GM19035 (cell line): Measurements from ENCODE around the gene PLEKHH3.
A peak's percentile ranks its signal among the peaks of the same experiment; 100 is the strongest.
"Not testable (repeated sequence)": the region's sequence is repeated elsewhere in the genome, so short reads cannot be mapped to it uniquely, and the experiment has no call there.

Source experiments
- ATAC-seq: cut with Tn5 transposase; IDR thresholded peaks from one replicate; pipeline ENCODE4 v1.9.1; 2021; ENCODE audit not compliant: unreplicated experiment

PLEKHH3 gene

GRCh38 chr17:42632949-42633444 lies 43.8 kb downstream of the PLEKHH3 start:
- no peak for ATAC-seq

GRCh38 chr17:42629411-42630009 lies 47.3 kb downstream of the PLEKHH3 start:
- no peak for ATAC-seq

DNA sequence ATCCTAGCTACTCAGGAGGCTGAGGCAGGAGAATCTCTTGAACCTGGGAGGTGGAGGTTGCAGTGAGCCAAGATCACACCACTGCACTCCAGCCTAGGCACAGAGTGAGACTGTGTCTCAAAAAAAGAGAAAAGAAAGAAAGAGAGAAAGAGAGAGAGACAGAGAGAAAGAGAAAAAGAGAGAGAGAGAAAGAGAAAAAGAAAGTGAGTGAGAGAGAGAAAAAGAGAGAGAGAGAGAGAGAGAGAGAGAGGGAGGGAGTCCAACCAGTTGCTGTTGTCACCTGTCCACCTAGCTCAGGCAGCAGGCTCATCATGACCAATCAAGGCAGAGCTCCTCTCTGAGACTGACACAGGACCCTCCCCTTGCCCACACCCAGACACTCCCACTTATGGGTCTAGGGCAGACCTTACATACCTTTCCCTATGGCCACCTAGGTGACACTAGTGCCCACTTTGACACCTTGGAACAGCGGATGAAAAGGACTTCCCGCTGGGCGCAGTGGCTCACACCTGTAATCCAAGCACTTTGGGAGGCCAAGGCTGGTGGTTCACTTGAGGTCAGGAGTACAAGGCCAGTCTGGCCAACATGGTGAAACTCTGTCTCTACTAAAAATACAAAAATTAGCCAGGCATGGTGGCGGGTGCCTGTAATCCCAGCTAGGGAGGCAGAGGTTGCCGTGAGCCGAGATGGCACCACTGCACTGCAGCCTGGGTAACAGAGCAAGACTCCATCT lies 49.6 kb downstream of the PLEKHH3 start:
- ATAC-seq, result not testable (repeated sequence)

- no peak for ATAC-seq
Measured at GRCh38 chr17:42623732-42624596, 52.8 kb downstream of the PLEKHH3 start.

DNA sequence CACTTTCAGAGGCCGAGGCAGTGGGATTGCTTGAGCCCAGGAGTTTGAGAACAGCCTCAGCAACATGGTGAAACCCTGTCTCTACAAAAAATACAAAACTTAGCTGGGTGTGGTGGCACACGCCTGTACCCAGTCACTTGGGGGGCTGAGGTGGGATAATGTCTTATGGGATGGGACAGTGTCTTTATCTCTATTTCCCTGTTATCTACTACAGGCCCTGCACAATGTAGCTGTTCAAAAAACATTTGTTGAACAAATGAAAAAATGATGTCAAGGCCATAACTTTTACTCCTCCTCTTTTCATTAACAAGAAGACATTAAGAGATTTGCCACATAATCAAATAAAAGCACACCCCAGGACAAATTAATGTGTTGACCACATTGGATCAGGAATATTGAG lies 53.5 kb downstream of the PLEKHH3 start:
- no peak for ATAC-seq

DNA sequence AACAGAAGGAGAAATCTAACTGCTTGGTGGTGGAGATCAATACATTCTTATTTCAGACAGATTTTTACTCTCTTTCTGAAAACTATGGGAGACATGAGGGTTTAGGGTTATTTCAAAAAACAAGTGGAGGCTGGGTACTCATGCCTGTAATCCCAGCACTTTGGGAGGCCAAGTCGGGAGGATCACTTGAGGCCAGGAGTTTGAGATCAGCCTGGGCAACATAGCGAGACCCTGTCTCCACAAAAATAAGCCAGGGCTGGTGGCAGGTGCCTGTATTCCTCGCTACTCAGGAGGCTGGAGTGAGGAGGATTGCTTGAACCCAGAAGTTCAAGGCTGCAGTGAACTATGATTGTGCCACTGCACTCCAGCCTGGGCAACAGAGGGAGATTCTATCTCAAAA lies 54.8 kb downstream of the PLEKHH3 start:
- ATAC-seq, result not testable (repeated sequence)

- ATAC-seq, result peak; percentile 64
Measured at GRCh38 chr17:42618442-42619150, 58.2 kb downstream of the PLEKHH3 start.

DNA sequence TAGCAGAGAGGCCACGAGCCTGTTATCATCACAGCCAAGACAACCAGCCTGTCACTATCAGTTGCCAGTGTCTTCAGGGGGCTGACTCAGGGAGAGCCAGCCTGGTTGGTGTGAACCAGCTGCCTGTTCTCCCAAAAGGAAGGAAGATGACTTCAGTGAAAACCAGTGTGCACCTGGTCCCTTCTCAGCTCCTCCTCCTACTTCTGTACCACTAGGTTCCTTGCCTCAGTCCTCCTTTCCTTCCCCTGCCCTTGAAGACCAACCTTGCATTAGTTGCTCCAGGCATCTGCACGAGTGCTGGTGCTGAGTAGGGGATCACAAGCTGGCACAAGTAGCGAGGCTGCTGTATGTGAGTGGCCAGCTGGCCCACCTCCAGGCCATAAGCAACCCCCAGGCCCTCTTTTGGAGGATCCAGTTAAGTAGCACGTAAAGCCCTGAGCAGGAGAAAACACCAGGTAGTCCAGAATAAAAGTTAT lies 58.8 kb downstream of the PLEKHH3 start:
- ATAC-seq, result peak; percentile 21
